Kidney (tissue), 14 donors: ENCODE data around the gene C5orf47. TPM values are rescaled to one million over a fixed set of nuclear protein-coding genes. Genes with fewer than 3 reads are reported as not detected.

Experiments
- DNase-seq, 5 donors: peaks; one replicate each; pipeline ENCODE4 v3.0.0-alpha.2; 2013 to 2020
- FAIRE-seq: peaks from 2 replicates; lab custom pipeline; 2012; peaks lifted over from hg19 to GRCh38; lab: Jason Lieb, UNC
- H3K27ac ChIP-seq, 2 donors: one replicate each; pipeline ENCODE4 v1.7.0; 2013; ENCODE audit warnings: low read depth in 2 of 2, low read length in 2 of 2, inconsistent platforms in 1 of 2
- H3K27me3 ChIP-seq: one replicate; pipeline ENCODE4 v1.7.1; 2013; ENCODE audit warnings: low read length, inconsistent platforms; ENCODE audit not compliant: control insufficient read depth, insufficient read depth
- H3K36me3 ChIP-seq, 3 donors: one replicate each; pipeline versions ENCODE4 v1.7.0 to v1.7.1; 2013; ENCODE audit warnings: low read length in 3 of 3, control low read depth in 1 of 3, inconsistent platforms in 1 of 3; ENCODE audit not compliant: insufficient read depth in 3 of 3, control insufficient read depth in 2 of 3
- H3K4me1 ChIP-seq, 3 donors: one replicate each; pipeline versions ENCODE4 v1.7.0 to v1.7.1; 2013; ENCODE audit warnings: low read length in 3 of 3, inconsistent platforms in 1 of 3, low read depth in 1 of 3; ENCODE audit not compliant: control insufficient read depth in 2 of 3, insufficient read depth in 2 of 3
- H3K4me3 ChIP-seq, 3 donors: one replicate each; pipeline versions ENCODE4 v1.7.0 to v1.8.1; 2013; ENCODE audit warnings: low read length in 3 of 3, control low read depth in 1 of 3, inconsistent platforms in 1 of 3
- H3K9ac ChIP-seq, 3 donors: one replicate each; pipeline versions ENCODE4 v1.7.0 to v1.7.1; 2013; ENCODE audit warnings: low read length in 3 of 3, control low read depth in 1 of 3, inconsistent platforms in 1 of 3
- H3K9me3 ChIP-seq, 3 donors: one replicate each; pipeline versions ENCODE4 v1.7.0 to v1.7.1; 2013; ENCODE audit warnings: low read length in 3 of 3, control low read depth in 1 of 3, inconsistent platforms in 1 of 3; ENCODE audit not compliant: control insufficient read depth in 2 of 3, insufficient read depth in 1 of 3
- CTCF ChIP-seq: IDR thresholded peaks from 3 replicates; pipeline ENCODE4 v1.5.1; 2012; ENCODE audit warnings: mild to moderate bottlenecking, moderate library complexity, borderline replicate concordance; ENCODE audit not compliant: insufficient read depth; ENCODE audit errors: extremely low read depth
- intact Hi-C: fragments of 100-400 bp; cut with DNase I; formaldehyde crosslinking; loops from one replicate; pipeline ENCODE4 v1.11.1; 2022
- polyA plus RNA-seq: library from polyadenylated mRNA; stranded (reverse); fragments of 350-450 nt; fragmentation: Illumina TruSeq; extraction: RNeasy Lipid Tissue Mini Kit (QIAGEN cat#74804); gene quantifications from one replicate; pipeline ENCODE4 v1.2.3, GENCODE V29; 2014; ENCODE audit warnings: low read depth, low replicate concordance; ENCODE audit not compliant: insufficient read depth
- total RNA-seq: library from RNA; stranded (reverse); fragmentation: NEBNext Ultra II Directional; extraction: Animal tissue kit (Norgen Biotek cat#: 25700); gene quantifications from one replicate; pipeline ENCODE4 v1.2.1, GENCODE V29; 2021
- donor health status: control.
- donor health status: control.
- donor health status: control.
- donor health status: control.
- donor health status: control.
- donor health status: DM: yes; HTN: yes; CAD: no.
- donor health status: Normal renal cell carcinoma (clear cell type).

C5orf47 gene
- total and polyA plus RNA-seq, 2 donors from 2014 or later: not detected

GRCh38 chr5:174046558-174046957 is 57.6 kb downstream of the C5orf47 start:
- H3K4me3 ChIP-seq: no peak overlapping the region
- no peak for TF ChIP-seq CTCF
- H3K27ac ChIP-seq: no peak overlapping the region
- intact Hi-C loops: no loop called here
- no peaks in the 10 kb centered on the region for H3K4me1 ChIP-seq
- no peak overlapping the region for H3K9ac ChIP-seq
- no peaks in the 10 kb centered on the region for H3K36me3 ChIP-seq
- H3K27me3 ChIP-seq: no peaks in the 10 kb centered on the region
- no peak for DNase-seq
- no peak for FAIRE-seq
- no peaks in the 10 kb centered on the region for H3K9me3 ChIP-seq

GRCh38 chr5:174047472-174048099 is 58.6 kb downstream of the C5orf47 start:
- Histone ChIP-seq H3K9me3 (no peaks in the 10 kb centered on the region), H3K36me3 (no peaks in the 10 kb centered on the region), H3K9ac (no peak overlapping the region), H3K4me3 (no peak overlapping the region), H3K4me1 (no peaks in the 10 kb centered on the region), H3K27ac (no peak overlapping the region), H3K27me3 (no peaks in the 10 kb centered on the region)
- intact Hi-C loops: no loop called here
- DNase-seq (no peak), FAIRE-seq (no peak)
- no peak for TF ChIP-seq CTCF

- Histone ChIP-seq H3K36me3 (no peaks in the 10 kb centered on the region), H3K9me3 (no peaks in the 10 kb centered on the region), H3K27me3 (no peaks in the 10 kb centered on the region), H3K27ac (no peak overlapping the region), H3K4me1 (no peaks in the 10 kb centered on the region), H3K4me3 (no peak overlapping the region), H3K9ac (no peak overlapping the region)
- FAIRE-seq (no peak), DNase-seq (no peak)
- intact Hi-C loops: no loop called here
- no peak for TF ChIP-seq CTCF
Measured at GRCh38 chr5:174052636-174053035, 63.7 kb downstream of the C5orf47 start.

GRCh38 chr5:174053905-174054304 is 64.9 kb downstream of the C5orf47 start:
- Histone ChIP-seq H3K36me3 (no peaks in the 10 kb centered on the region), H3K9ac (no peak overlapping the region), H3K27ac (no peak overlapping the region), H3K4me1 (no peaks in the 10 kb centered on the region), H3K9me3 (no peaks in the 10 kb centered on the region), H3K27me3 (no peaks in the 10 kb centered on the region), H3K4me3 (no peak overlapping the region)
- FAIRE-seq (no peak), DNase-seq (no peak)
- TF ChIP-seq CTCF: no peak
- intact Hi-C loops: no loop called here
